ENCODE measurements around the gene ZC3HAV1L. TPM values are rescaled to one million over a fixed set of nuclear protein-coding genes. Genes with fewer than 3 reads are reported as not detected.

ZC3HAV1L gene, protein sequence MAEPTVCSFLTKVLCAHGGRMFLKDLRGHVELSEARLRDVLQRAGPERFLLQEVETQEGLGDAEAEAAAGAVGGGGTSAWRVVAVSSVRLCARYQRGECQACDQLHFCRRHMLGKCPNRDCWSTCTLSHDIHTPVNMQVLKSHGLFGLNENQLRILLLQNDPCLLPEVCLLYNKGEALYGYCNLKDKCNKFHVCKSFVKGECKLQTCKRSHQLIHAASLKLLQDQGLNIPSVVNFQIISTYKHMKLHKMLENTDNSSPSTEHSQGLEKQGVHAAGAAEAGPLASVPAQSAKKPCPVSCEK
- 7.0 and 7.1 TPM in 2 replicates for total RNA-seq (2021; fragmentation: NEBNext Ultra II Directional; extraction: Animal tissue kit (Norgen Biotek cat#: 25700))
- polyA plus RNA-seq (2011; rRNA removed) = 5.2 and 7.1 TPM in 2 replicates
- polyA plus RNA-seq (2011; cell fraction: cytosol; rRNA removed) = 4.9 TPM
- polyA plus RNA-seq (2011; cell fraction: nucleus; rRNA removed) = 5.0 TPM
- 3.2 to 3.9 TPM (median 3.4 TPM) in 4 replicates for polyA plus RNA-seq (2012, experiment 1 of 2)
- polyA plus RNA-seq (2012, experiment 2 of 2) = 0.79 TPM
- 3.5 TPM for polyA plus RNA-seq (2013, experiment 1 of 2)
- polyA plus RNA-seq (2013, experiment 2 of 2) = 3.1 TPM
- 4.3 and 6.5 TPM in 2 replicates for polyA minus RNA-seq (2011; rRNA and poly(A)+ RNA removed)
- 10.3 TPM for polyA minus RNA-seq (2011; cell fraction: cytosol; rRNA and poly(A)+ RNA removed)
- polyA minus RNA-seq (2011; cell fraction: nucleus; rRNA and poly(A)+ RNA removed) = 7.3 TPM
- long read RNA-seq, experiment 1, partial matches to known transcripts = 0 of 1 reads
- long read RNA-seq, experiment 1, other reads (novel, unspliced or antisense) = 0 of 1 reads
- long read RNA-seq, experiment 2 = 0 reads

GRCh38 chr7:139035586-139036353 lies at the start of gene ZC3HAV1L:
ZC3HAV1L (minus strand) TSS chr7:139036042; CDS start chr7:139036017, 25 bp downstream.
- Histone ChIP-seq H2BK20ac (ENCODE audit: low read length) (no peak within 1 kb of the TSS), H2AK5ac (ENCODE audit: low read depth, low read length) (no peak within 1 kb of the TSS), H4K5ac (ENCODE audit: insufficient read length, low read depth, low read length) (peak within 1 kb of the TSS; percentile 70), H3K14ac (ENCODE audit: insufficient read length) (no peak within 1 kb of the TSS), H3K4ac (replicated peaks; ENCODE audit: insufficient read length, low read depth, low read length) (peak within 1 kb of the TSS; percentile 81), H3K4me2 (ENCODE audit: insufficient read depth in 1 of 2, low read depth in 2 of 2, low read length in 2 of 2) (peak within 1 kb of the TSS; percentile 76 to 90), H2AFZ (ENCODE audit: low read length) (peak within 1 kb of the TSS; percentile 85), H3K23me2 (ENCODE audit: low read depth, low read length) (peaks cover 10% of the 10 kb centered on the region; the same call in 1 of the 2 replicates), H3K4me1 (replicated peaks in 1 of 4; ENCODE audit: control insufficient read depth in 3 of 4, insufficient read depth in 4 of 4, low read length in 3 of 4) (peaks cover 5 to 9% (median 7%) of the 10 kb centered on the region in 4 experiments; a peak in 5 of 7 replicates), H3K27me3 (replicated peaks in 1 of 4; ENCODE audit: control insufficient read depth in 3 of 4, extremely low read depth in 1 of 4, insufficient read depth in 3 of 4, low read length in 3 of 4) (peaks cover 0 to 2% (median 0%) of the 10 kb centered on the region in 4 experiments; a peak in 2 of 7 replicates), H3K9me3 (ENCODE audit: insufficient read depth in 2 of 2, low read depth in 1 of 2, low read length in 1 of 2) (no peaks in the 10 kb centered on the region), H4K20me1 (replicated peaks in 1 of 2; ENCODE audit: control insufficient read depth in 1 of 2, insufficient read depth in 2 of 2, low read length in 2 of 2) (no peaks in the 10 kb centered on the region), H3K79me1 (ENCODE audit: low read depth, low read length) (peaks cover 3% of the 10 kb centered on the region; the same call in 1 of the 2 replicates), H3K4me3 (ENCODE audit: extremely low read depth in 1 of 4, insufficient read depth in 2 of 4, low read depth in 3 of 4, low read length in 4 of 4) (peak within 1 kb of the TSS; percentile 66 to 77 (median 74)), H2BK12ac (ENCODE audit: low read depth, low read length) (peak within 1 kb of the TSS; percentile 50; the same call in 1 of the 2 replicates), H2BK5ac (ENCODE audit: low read depth, low read length) (peak within 1 kb of the TSS; percentile 87; the same call in 1 of the 2 replicates), H3K36me3 (ENCODE audit: control insufficient read depth in 2 of 4, insufficient read depth in 4 of 4, low read length in 3 of 4) (peaks cover 0 to 6% (median 2%) of the 10 kb centered on the region in 4 experiments; a peak in 2 of 8 replicates), H2BK120ac (replicated peaks; ENCODE audit: low read depth, low read length) (peak within 1 kb of the TSS; percentile 56), H3K23ac (ENCODE audit: insufficient read length) (no peak within 1 kb of the TSS), H4K8ac (ENCODE audit: extremely low read depth, insufficient read depth, low read length) (peak within 1 kb of the TSS; percentile 96), H3K18ac (ENCODE audit: extremely low read depth, low read length) (peak within 1 kb of the TSS; percentile 100), H3K56ac (replicated peaks; ENCODE audit: insufficient read length, low read depth, low read length) (peak within 1 kb of the TSS; percentile 92), H3K9ac (replicated peaks in 1 of 4; ENCODE audit: extremely low read depth in 1 of 4, low read depth in 3 of 4, low read length in 3 of 4) (peak within 1 kb of the TSS; percentile 59 to 85 (median 79)), H3K27ac (ENCODE audit: low read depth, low read length) (0 out of 2 replicates have a peak within 1 kb of the TSS, but pooled peaks have one; percentile 30), H3K79me2 (ENCODE audit: control insufficient read depth in 1 of 2, insufficient read depth in 2 of 2, low read length in 2 of 2) (no peaks in the 10 kb centered on the region), H4K91ac (replicated peaks; ENCODE audit: insufficient read length, low read length) (peak within 1 kb of the TSS; percentile 98), H2BK15ac (ENCODE audit: low read length) (peak within 1 kb of the TSS; percentile 98; the same call in 1 of the 2 replicates)
- ChIA-PET POLR2A (ENCODE audit: partially characterized antibody) (interaction anchor here (0.9 to 2.4 kb wide), 7 partner anchors 9 to 24 kb away, joined by 3 to 12 read pairs (median 3); no protein-coding TSS in a partner anchor), CTCF (ENCODE audit: partially characterized antibody) (interaction anchor here (0.6 to 2.0 kb wide), 7 partner anchors 8 to 98 kb away, joined by 3 to 8 read pairs (median 4); a partner anchor contains a TSS)
- FAIRE-seq = no peak
- 4% methylated on average over 45 of the region's 82 CpGs; no CpG with 5 or more reads in 1 of the 2 experiments for WGBS, 2 experiments (ENCODE audit: extremely low coverage in 1 of 2, insufficient coverage in 1 of 2, insufficient read length in 1 of 2, insufficient replicate concordance in 2 of 2, low coverage in 1 of 2, low lambda C conversion rate in 2 of 2, missing lambda C conversion rate in 1 of 2)
- peak in 1 of 2 experiments; percentile 80 for DNase-seq (ENCODE audit: low read depth in 1 of 2, low spot score in 2 of 2)
- TF ChIP-seq KDM4A (IDR thresholded peaks at IDR 0.05; ENCODE audit: low read depth, low read length, severe bottlenecking) (peak; percentile 89), ASH2L (IDR thresholded peaks at IDR 0.05; ENCODE audit: low read length) (peak; percentile 89), PHF8 (conservative IDR thresholded peaks at IDR 0.05; ENCODE audit: low read depth, low read length) (peak; percentile 81), SRF (IDR thresholded peaks at IDR 0.05; ENCODE audit: low read depth, low read length) (no peak), MAX (IDR thresholded peaks at IDR 0.05) (peak; percentile 94)
- TF ChIP-seq, protein P1, sequence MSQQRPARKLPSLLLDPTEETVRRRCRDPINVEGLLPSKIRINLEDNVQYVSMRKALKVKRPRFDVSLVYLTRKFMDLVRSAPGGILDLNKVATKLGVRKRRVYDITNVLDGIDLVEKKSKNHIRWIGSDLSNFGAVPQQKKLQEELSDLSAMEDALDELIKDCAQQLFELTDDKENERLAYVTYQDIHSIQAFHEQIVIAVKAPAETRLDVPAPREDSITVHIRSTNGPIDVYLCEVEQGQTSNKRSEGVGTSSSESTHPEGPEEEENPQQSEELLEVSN (IDR thresholded peaks at IDR 0.05) = peak; percentile 56
